22Rv1 (cell line): ENCODE results near the gene ACTR3.
"Not testable (repeated sequence)": the region's sequence is repeated elsewhere in the genome, so short reads cannot be mapped to it uniquely, and the experiment has no call there.

Source experiments
- CTCF ChIP-seq: fragments of 450-650 bp; IDR thresholded peaks from 2 replicates; pipeline ENCODE4 v1.5.1; 2017; ENCODE audit warnings: mild to moderate bottlenecking
- ZFX ChIP-seq: fragments of 450-650 bp; IDR thresholded peaks from 2 replicates; pipeline ENCODE4 v1.6.1; 2017; ENCODE audit warnings: antibody characterized with exemption, borderline replicate concordance

GRCh38 chr2:113945784-113946183 is 55.9 kb downstream of the ACTR3 start:
- TF ChIP-seq CTCF, ZFX: not testable (repeated sequence)
